DMS53 treated with DMSO at 0.1 percent for 48 hours (cell line): ENCODE measurements around the gene ZMIZ1.
"Not testable (repeated sequence)": the region's sequence is repeated elsewhere in the genome, so short reads cannot be mapped to it uniquely, and the experiment has no call there.

Experiments used
- DNase-seq: peaks from one replicate; lab custom pipeline; 2025; ENCODE audit not compliant: unreplicated experiment; lab: John Stamatoyannopoulos, UW

Gene ZMIZ1

DNA sequence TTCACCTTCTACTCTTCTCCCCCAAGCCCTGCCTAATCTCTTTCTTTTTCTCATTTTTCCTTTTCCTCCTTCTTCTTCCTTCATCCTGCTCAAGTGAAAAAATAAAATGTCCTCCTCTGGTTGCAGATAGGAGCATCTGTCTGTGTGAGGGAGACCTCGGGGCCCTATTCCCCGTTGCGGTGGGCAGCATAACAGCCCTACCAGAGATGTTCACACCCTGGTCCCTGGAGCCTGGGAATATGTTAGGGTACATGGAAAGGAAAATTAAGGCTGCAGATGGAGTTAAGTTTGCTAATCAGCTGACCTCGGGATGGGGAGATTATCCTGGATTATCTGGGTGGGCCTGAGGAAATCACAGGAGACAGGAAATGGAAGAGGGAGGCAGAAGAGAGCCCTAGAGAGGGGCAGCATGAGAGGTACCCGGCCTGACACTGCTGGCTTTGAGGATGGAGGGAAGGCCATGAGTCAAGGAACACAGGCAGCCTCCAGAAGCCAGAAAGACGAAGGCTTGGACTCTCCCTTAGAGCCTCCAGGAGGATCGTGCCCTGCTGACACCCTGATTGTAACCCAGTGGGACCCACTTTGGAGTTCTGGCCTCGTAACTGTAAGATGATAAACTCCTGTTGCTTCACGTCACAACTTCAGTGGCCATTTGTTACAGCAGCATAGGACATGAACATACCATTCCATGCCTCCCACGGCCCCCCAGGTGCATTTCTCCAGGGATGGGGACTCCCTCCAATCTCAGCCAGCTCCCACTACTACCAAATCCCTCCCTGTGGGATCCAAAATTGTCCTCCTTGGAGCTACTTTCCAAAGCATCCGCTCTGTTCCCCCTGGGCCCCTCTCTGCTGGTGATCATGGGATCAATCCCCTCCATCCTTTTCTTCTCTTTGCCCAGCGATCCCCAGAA is 39.0 kb upstream of the ZMIZ1 start:
- no peak for DNase-seq

DNA sequence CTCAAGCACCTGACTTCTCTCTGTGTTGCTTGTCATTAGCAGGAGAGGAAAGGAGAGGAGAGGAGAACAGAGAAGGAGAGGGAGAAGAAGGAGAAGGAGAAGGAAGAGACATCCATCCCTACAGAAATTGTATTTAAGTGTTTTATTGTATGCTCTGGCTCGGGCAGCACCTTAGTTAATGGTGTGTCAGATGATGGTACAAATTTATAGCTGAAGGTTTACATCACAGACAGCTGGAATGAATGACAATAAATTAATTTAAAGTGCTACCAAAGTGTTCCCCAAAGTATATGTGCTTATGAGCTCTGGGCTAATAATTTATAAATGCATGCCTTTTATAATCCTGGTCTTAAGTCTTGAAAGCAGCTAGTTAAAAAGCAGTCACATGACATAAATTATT is 38.1 kb upstream of the ZMIZ1 start:
- no peak for DNase-seq

DNA sequence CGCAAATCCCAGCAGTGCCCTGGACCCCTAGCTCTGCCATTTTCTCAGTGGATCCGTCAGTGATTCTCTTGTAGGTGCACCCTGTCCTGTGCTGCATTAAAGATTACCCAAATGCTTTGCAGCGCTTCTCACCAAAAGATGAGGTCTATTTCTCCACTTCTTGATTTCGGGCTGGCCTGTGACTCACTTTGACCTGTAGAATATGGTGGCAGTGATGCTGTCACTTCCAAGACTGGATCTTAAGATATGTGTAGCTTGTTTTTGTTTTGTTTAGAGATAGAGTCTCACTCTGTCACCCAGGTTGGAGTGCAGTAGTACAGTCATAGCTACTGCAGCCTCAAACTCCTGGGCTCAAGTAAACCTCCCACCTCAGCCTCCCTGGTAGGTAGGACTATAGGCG is 37.0 kb upstream of the ZMIZ1 start:
- no peak for DNase-seq

DNA sequence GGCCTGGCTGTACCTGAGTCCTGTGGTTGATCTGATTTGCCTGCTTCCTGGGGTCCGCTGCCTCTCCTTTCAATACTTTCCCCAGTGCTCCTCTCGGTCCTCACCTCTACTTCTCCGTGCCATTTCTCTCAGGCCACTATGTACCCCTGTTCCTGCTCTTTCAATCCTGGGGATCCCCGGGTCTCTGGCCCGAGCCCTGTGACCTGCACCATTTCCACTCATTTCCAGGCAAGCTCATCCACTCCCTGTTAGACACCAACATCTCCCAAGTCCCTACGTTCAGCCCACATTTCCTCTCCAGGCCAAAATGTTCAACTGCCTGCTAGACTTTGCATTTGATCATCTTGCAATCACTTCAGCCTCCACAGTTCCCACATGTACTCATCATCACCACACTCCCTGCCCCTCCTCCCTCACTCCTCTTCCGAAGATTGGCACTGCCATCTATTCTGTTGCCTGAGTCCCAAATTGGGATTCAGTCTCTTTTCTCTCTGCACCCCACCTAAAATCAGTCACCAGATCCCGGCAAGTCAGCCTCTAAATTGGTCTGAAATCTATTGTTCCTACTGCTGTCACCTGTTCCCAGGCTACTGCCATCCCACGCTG is 34.4 kb upstream of the ZMIZ1 start:
- DNase-seq: no peak

DNA sequence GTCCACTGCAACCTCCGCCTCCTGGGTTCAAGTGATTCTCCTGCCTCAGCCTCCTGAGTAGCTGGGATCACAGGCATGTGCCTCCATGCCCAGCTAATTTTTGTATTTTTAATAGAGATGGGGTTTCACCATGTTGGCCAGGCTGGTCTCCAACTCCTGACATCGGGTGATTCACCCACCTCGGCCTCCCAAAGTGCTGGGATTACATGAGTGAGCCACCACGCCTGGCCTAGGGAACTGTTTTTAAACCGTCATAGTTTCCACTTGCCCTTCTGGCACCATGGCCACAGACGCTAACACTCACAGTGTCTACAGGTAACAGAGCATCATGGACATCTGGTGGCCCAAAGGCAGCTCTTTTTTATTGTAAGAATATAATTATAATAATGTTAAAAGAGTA is 32.4 kb upstream of the ZMIZ1 start:
- not testable (repeated sequence) for DNase-seq

DNA sequence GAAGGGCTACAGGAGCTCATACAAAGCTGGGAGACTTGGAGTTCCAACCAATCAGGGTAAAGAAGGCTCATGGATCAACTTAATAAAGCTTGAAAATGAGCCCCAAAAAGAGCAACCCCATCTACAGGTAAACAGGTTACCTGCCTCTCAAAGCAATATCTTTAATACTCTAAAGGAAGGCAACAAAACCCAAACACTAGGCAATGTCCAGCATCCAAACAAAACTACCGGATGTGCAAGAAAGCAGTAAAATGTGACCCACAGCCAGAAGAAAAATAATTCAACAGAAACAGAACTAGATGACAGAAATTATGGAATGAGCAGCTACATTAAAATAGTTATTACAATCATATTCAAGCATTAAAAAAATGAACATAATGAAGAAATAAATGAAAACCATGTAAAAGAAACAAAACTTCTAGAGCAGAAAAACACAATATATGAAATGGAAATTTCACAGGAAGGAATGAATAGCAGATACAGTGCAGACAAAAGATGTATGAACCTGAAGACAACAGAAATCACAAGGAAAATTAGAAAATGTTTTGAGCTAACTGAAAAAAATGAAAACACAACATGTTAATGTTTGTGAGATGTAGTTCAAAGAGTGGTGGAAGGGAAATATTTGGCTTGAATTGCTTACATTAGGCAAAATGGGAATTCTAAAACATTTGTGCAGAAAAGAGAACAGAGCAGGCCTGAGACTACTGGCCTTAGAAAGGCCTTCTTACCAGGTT is 30.5 kb upstream of the ZMIZ1 start:
- no peak for DNase-seq

DNA sequence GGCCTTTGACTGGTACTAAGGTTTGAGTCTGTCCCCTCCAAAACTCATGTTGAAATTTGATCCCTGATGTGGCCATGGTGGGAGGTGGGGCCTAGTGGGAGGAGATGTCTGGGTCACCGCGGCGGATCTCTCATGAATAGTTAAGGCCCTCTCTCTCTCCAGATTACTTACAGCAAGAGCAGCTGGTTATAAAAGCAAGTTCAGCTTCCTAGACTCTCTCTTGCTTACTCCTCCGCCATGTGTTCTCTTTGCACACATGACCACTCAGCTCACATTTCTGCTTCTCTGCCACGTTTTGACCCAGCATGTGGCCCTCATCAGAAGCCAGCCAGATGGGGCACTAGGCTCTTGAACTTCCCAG is 29.9 kb upstream of the ZMIZ1 start:
- DNase-seq: no peak

DNA sequence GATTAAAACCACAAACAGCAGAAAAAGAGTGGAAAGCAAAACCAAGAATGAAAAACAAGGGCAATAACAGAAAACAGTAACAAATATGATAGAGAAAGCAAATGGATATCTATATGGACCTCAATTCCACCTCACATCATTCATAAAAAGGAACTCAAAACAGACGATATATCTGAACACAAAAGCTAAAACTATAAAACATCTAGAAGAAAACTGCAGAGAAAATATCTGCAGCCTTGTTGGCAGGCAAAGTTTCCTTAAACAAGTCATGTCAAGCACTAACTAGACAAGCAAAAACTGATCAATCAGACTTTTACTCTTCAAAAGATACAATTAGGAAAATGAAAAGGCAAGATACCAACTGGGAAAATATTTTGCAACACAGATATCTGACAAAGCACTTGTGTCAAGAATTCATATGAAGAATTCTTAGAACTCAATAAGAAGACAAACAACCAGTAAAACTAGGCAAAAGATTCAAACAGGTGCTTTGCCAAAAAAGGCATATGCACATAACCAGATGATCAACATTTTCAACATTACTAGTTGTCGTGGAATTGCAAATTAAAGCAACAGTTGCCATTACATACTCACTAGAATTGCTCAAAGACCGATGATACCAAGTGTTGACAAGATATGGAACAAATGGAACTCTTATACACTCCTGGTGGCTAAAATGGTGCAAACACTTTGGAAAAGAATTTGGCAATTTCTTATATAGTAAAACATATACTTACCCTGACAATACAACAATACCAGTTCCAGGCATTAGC is 25.9 kb upstream of the ZMIZ1 start:
- no peak for DNase-seq

DNA sequence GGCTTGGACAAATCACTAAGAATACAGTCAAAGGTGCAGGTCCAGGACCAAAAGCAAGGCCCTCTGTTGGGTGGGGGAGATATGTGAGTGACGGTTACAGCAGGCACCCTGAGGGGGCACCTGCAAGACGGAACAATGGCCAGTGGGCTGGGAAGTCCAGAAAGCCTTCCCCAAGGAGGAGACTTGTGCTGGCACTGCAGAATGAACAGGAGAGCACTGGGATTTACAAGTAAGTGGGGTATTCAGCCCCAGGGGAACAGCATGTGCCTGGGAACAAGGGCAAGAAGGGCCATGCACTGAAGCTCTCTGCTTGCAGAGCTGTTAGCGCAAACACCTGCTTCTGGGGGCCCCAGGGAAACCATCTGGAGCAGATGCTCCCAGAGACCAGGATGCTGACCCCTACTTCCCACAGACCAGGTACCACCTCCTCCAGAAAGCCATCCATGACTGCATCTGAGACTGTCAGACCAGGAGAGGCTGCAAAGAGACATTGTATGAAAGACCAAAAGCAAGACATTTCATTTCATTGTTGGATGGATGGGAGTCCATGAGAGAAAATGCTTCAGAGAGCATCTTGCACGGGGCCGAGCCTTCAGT is 24.6 kb upstream of the ZMIZ1 start:
- DNase-seq: no peak

DNA sequence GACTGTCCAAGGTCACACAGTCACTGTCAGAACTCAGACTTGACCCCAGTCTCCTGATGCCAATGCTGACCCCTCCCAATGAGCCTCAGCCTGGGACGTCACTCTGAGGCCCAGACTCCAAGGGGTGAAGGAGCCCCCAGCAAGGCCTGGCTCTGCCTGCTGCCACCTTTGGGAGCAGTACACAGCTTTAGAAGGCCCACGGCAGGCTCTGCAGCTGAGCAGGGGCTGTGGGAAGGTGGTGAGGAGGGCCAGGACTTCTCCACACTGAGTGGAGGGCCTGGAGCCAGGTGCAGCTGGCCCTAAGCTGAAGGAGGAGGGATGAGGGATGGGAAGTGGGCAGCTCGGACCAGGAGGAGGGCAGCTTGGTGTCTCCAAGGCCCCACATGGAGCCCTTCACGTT is 23.9 kb upstream of the ZMIZ1 start:
- no peak for DNase-seq

DNA sequence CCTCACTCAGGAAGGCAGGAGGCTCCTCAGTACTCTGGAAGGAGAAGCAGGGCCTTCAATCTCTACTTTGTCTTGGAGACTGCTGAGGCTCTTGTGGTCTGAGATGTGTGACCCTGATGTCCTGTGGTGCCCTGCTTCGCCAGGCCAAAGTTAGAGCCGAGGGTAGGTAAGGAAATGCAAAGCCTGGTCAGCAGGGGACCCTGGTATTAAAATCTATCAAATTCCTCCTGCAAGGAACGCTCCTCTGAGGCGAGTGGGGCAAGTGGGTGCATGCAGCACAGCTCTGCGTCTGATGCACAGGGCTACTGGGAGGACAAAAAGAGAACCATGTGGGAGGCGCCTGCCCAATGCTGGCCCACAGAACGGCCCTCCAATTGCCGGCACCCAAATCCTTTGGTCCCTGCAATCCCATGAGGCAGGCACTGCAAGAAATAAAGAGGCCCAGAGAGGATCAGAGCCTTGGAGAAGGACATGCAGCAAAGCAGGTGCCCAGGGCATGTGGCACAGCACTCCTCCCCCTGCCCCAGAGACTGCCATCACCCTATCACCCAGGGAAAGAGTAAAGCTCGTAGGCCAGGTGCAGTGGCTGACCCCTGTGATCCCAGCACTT is 23.1 kb upstream of the ZMIZ1 start:
- no peak for DNase-seq

DNA sequence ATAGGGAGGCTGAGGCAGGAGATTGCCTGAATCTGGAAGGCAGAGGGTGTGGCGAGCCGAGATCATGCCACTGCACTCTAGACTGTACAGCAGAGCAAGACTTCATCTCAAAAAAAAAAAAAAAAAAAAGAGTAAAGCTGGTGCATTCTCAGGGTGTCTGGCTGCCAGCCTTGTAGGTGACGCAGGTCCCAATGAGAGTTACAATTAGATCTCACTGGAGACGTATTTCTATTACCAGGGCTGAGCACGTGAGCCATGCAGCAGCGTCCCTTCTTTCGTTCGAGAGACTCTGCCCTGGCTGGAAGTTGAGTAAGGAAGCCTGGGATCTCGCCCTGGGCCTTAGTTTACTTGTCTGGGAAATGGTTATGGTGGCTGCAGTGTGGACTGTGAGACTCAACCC is 22.4 kb upstream of the ZMIZ1 start:
- DNase-seq: no peak

DNA sequence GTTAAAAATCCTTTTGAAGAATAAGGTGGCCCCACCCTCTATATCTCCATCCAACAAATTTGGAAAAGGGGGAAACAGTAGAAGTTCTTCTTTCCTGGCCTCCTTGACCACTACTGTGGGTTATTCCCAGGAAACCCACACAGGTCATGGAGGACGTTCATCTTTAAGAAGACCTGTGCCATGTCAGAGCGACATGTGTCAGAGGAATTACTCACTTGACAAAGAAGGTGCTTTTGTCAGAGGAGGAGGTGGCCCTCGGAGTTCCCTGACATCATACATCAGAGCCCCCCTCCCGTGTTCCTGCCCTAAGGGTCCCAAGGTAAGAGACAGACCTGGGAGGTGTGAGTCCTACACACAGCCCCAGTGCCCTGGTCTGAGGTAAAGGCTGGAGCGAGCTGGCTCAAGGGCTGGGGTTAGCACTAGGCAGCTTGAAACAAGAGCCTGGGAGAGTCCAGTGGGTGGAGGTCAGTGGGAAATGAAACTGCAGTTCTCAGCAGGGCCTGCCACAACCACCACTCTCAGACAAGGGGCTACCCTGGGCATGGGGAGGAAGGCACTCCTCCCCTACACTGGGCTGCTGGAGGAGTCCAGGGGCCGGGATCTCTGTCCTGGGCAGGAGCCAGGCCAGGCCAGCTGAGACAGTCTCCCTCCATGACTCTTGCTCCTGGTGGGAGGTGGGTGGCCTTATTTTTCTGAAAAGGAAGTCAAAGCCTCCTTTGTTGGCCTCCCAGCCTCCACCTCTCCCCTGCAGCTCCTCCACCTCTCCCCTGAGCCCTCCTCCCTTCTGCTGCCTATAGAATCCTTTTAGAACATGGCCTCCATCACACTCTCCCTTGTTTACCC is 21.8 kb upstream of the ZMIZ1 start:
- no peak for DNase-seq

DNA sequence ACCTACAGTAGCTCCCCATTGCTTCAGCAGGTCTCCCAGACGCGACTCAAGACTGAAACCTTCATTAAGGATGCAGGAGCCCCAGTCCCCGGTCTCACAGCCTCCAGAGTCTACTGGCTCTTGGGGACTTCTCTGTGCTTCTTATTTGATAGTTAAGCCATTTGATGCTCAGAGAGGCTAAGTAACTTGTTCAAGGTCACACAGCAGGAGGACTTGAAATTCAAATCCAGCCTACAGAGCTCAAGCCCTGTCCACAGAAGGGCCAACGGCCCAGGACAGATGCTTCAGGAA is 21.2 kb upstream of the ZMIZ1 start:
- DNase-seq: no peak

DNA sequence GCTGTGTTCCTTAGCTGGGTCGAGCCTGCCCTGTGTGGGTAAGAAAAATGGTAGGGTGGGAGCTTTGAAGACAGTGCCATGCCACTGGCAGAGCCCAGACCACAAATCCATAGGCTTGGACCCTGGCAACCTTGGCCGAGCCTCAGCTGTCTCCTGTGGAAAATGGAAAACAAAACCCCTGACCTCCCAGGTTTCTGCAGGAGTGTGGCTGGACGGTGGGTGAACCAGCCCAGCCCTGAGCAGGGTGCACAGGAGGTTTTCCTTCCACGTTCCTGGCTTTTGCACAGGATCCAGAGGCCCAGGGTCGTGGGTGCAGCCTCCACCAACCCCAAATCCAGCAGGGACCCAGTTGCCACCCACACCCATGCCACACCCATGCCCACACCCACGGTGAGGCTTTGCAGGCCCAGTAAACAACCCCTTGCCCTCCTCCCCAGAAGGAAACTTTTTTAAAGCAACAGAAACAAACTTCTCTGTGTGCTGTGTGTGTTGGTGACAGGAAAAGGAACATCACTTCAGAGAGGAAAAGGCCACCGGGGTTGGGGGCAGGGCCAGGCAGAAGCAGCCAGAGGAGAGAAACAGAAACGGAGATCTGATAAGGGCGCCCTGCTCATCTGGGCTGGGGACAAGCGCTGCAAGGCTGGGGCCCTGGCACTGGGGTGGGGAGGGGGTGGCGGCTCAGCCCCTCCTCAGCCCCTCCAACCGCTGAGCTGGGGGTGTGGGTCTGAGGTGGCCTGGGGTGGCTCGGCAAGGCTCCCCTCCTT is 20.7 kb upstream of the ZMIZ1 start:
- no peak for DNase-seq

DNA sequence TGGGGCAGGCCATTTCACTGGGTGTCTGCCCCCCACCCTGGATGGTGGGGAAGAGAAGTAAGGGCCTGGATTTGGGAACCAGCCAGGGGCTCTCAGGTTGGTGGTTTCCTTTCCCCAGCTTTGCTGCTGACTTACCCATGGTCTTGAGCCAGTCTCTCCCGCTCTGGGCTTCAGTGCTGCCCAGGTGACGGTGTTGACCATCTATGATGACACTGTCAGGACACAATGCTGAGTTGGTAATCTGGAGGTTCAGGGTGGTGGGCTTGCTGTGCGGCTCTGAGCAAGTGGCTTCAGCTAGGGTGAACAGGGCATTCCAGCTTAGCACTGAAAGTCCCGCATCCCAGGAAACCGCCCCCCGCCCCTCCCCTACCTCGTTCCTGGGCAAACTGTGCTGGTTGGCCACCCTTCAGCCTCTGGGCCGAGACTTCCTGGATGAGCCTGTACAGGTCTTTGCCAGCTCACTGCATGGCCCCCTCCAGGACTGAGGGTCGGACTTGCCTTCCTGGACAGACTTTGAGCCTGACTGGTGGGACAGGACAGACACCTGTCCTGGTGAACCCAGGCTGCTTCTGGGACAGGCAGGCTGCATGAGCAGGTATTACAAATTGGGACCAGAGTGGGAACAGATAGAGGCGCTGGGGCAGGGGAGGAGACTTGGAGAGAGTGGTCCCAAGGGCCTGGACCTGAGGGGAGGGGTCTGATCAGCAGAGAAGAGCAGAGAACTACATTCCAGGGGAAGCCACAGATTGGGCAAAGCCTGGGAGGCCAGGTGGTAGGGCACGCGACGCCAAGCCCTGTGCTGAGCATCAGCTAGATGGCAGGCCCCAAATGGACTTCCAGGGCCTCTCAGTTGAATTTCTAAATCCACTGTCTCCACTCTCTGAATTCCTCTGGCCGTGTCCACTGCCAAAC is 19.9 kb upstream of the ZMIZ1 start:
- DNase-seq: no peak

DNA sequence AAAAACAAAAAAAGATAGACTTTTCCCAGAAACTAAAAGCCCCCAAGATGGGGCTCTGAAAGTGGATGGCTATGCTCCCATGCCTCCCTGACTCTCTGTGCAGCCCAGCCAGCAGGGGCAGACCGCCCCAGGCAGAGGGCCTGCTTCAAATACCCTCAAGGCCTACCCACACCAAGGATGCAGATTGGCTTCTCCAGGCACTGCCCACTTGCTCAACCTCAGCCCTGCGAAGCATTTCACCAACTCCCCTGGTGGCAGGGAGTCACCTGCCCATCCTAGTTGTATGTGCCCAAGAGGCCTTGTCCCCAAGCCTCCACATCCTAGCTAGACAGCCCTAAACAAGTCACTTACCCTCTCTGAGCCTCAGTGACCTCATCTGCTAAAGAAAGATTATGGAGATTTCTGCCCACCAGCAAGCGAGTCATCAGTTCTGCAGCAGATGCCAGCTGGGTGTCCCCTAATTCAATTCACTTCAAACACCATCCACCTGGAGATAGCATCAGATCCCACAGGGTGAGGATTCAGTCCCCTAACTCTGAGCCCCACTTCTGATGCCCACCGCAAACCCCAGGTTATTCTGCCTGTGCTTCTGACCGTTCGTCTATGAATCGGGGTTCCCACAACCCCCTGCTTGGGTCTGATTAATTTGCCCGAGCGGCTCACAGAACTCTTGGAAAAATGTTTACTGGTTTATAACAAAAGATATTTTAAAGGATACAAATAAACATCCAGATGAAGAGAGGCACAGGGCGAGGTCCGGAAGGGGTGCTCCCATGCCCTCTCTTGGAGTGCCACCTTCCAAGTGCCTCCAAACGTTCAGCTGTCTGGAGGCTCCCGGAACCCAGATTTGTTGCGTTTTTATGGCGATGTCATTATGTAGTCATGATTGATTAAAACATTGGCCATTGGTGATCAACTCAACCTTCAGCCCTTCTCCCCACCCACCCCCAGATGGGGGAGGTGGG is 18.6 kb upstream of the ZMIZ1 start:
- DNase-seq: no peak
